ENCODE data around the gene PLK2.

GRCh38 chr5:58452566-58453258 lies 7.2 kb downstream of the PLK2 start:
- TF ChIP-seq CTCF (IDR thresholded peaks at IDR 0.05) (no peak), POLR2A (IDR thresholded peaks at IDR 0.05) (no peak)
